Measurements from ENCODE around the gene E4F1.

The E4F1 gene

GRCh38 chr16:2273484-2273883 is 50.1 kb downstream of the E4F1 start:
- no peak overlapping the region for H3K4me2 ChIP-seq (ENCODE audit: insufficient read depth, low read length)

GRCh38 chr16:2273931-2274330 is 50.5 kb downstream of the E4F1 start:
- H3K9me3 ChIP-seq (ENCODE audit: insufficient read depth, low read length, severe bottlenecking), result no peaks in the 10 kb centered on the region
- no peak for DNase-seq
- H3K27ac ChIP-seq (ENCODE audit: low read length), result no peak overlapping the region
- H2AFZ ChIP-seq (ENCODE audit: low read depth, low read length), result no peak overlapping the region
- H4K20me1 ChIP-seq (ENCODE audit: insufficient read depth, low read length), result peaks cover 28% of the 10 kb centered on the region
- H3K36me3 ChIP-seq (ENCODE audit: insufficient read depth, low read length), result no peaks in the 10 kb centered on the region
- H3K4me3 ChIP-seq (ENCODE audit: low read depth in 1 of 2, low read length in 2 of 2), result no peak overlapping the region
- H3K79me2 ChIP-seq (ENCODE audit: insufficient read depth, low read length), result peaks cover 17% of the 10 kb centered on the region
- H3K4me1 ChIP-seq (ENCODE audit: insufficient read depth, low read length), result peaks cover 14% of the 10 kb centered on the region
- ATAC-seq (ENCODE audit: insufficient read depth, low read depth), result no peak
- H3K27me3 ChIP-seq (ENCODE audit: insufficient read depth, low read length, poor library complexity), result no peaks in the 10 kb centered on the region
- no peak for TF ChIP-seq EZH2 (IDR thresholded peaks at IDR 0.05; ENCODE audit: borderline replicate concordance, low read depth, low read length, severe bottlenecking)
- TF ChIP-seq CTCF (IDR thresholded peaks at IDR 0.05; ENCODE audit: borderline replicate concordance, extremely low read depth, low read length, poor library complexity, severe bottlenecking), result no peak
- no peak overlapping the region for H3K4me2 ChIP-seq (ENCODE audit: insufficient read depth, low read length)
- H3K9ac ChIP-seq (ENCODE audit: low read depth, low read length), result no peak overlapping the region

More at GRCh38 chr16:2273484-2273883, 50.1 kb downstream of the E4F1 start:
- TF ChIP-seq EZH2 (IDR thresholded peaks at IDR 0.05; ENCODE audit: borderline replicate concordance, low read depth, low read length, severe bottlenecking) (no peak), CTCF (IDR thresholded peaks at IDR 0.05; ENCODE audit: borderline replicate concordance, extremely low read depth, low read length, poor library complexity, severe bottlenecking) (no peak)
- Histone ChIP-seq H4K20me1 (ENCODE audit: insufficient read depth, low read length) (peaks cover 26% of the 10 kb centered on the region), H3K9ac (ENCODE audit: low read depth, low read length) (no peak overlapping the region), H3K27me3 (ENCODE audit: insufficient read depth, low read length, poor library complexity) (no peaks in the 10 kb centered on the region), H3K4me1 (ENCODE audit: insufficient read depth, low read length) (peaks cover 16% of the 10 kb centered on the region), H3K27ac (ENCODE audit: low read length) (no peak overlapping the region), H2AFZ (ENCODE audit: low read depth, low read length) (no peak overlapping the region), H3K79me2 (ENCODE audit: insufficient read depth, low read length) (peaks cover 17% of the 10 kb centered on the region), H3K36me3 (ENCODE audit: insufficient read depth, low read length) (no peaks in the 10 kb centered on the region), H3K4me3 (ENCODE audit: low read depth in 1 of 2, low read length in 2 of 2) (no peak overlapping the region), H3K9me3 (ENCODE audit: insufficient read depth, low read length, severe bottlenecking) (no peaks in the 10 kb centered on the region)
- no peak for ATAC-seq (ENCODE audit: insufficient read depth, low read depth)
- no peak for DNase-seq

GRCh38 chr16:2275476-2276367 is 52.3 kb downstream of the E4F1 start:
- ATAC-seq (ENCODE audit: insufficient read depth, low read depth) (no peak), DNase-seq (no peak)
- Histone ChIP-seq H3K4me1 (ENCODE audit: insufficient read depth, low read length) (no peaks in the 10 kb centered on the region), H3K4me3 (ENCODE audit: low read depth in 1 of 2, low read length in 2 of 2) (no peak overlapping the region), H3K9ac (ENCODE audit: low read depth, low read length) (no peak overlapping the region), H3K4me2 (ENCODE audit: insufficient read depth, low read length) (no peak overlapping the region), H3K9me3 (ENCODE audit: insufficient read depth, low read length, severe bottlenecking) (no peaks in the 10 kb centered on the region), H3K36me3 (ENCODE audit: insufficient read depth, low read length) (no peaks in the 10 kb centered on the region), H4K20me1 (ENCODE audit: insufficient read depth, low read length) (peaks cover 19% of the 10 kb centered on the region), H3K27me3 (ENCODE audit: insufficient read depth, low read length, poor library complexity) (no peaks in the 10 kb centered on the region), H3K27ac (ENCODE audit: low read length) (no peak overlapping the region), H2AFZ (ENCODE audit: low read depth, low read length) (no peak overlapping the region), H3K79me2 (ENCODE audit: insufficient read depth, low read length) (peaks cover 2% of the 10 kb centered on the region; the same call in 1 of the 2 replicates)
- TF ChIP-seq EZH2 (IDR thresholded peaks at IDR 0.05; ENCODE audit: borderline replicate concordance, low read depth, low read length, severe bottlenecking), result no peak
- TF ChIP-seq CTCF (IDR thresholded peaks at IDR 0.05; ENCODE audit: borderline replicate concordance, extremely low read depth, low read length, poor library complexity, severe bottlenecking), result no peak
